ENCODE results near the gene PLA2G5. TPM values are rescaled to one million over a fixed set of nuclear protein-coding genes. Genes with fewer than 3 reads are reported as not detected.

Gene PLA2G5
- total RNA-seq, 4 donors from 2014 or later = 2.9 to 5.5 (median 4.0) TPM

GRCh38 chr1:20112279-20113000 lies 42.4 kb downstream of the PLA2G5 start:
- TF ChIP-seq CTCF (IDR thresholded peaks at IDR 0.05; ENCODE audit: low read depth) = no peak

- TF ChIP-seq CTCF (IDR thresholded peaks at IDR 0.05; ENCODE audit: low read depth) = no peak
Measured at GRCh38 chr1:20114021-20114648, 44.1 kb downstream of the PLA2G5 start.

- no peak for TF ChIP-seq CTCF (IDR thresholded peaks at IDR 0.05; ENCODE audit: low read depth)
Measured at GRCh38 chr1:20115479-20115878, 45.5 kb downstream of the PLA2G5 start.

- TF ChIP-seq CTCF (IDR thresholded peaks at IDR 0.05; ENCODE audit: low read depth) = no peak
Measured at GRCh38 chr1:20115916-20116315, 45.9 kb downstream of the PLA2G5 start.

- TF ChIP-seq CTCF (IDR thresholded peaks at IDR 0.05; ENCODE audit: low read depth) = no peak
Measured at GRCh38 chr1:20117236-20117635, 47.2 kb downstream of the PLA2G5 start.

- TF ChIP-seq CTCF (IDR thresholded peaks at IDR 0.05; ENCODE audit: low read depth) = no peak
Measured at GRCh38 chr1:20119347-20119746, 49.4 kb downstream of the PLA2G5 start, which contains the start of gene PLA2G2D. Gene PLA2G2D, minus strand, starts transcription at chr1:20119536. Its CDS starts 38 bp downstream, at chr1:20119498.

- TF ChIP-seq CTCF (IDR thresholded peaks at IDR 0.05; ENCODE audit: low read depth) = no peak
Measured at GRCh38 chr1:20120796-20121195, 50.8 kb downstream of the PLA2G5 start.
